Uterus (tissue), 2 donors: ENCODE results near the gene SPOCK1.

Experiments
- POLR2A ChIP-seq, 2 donors: fragments of 450-650 bp; IDR thresholded peaks; one replicate each; pipeline ENCODE4 v1.6.1; 2016; ENCODE audit warnings: antibody characterized with exemption in 2 of 2, mild to moderate bottlenecking in 1 of 2, moderate library complexity in 1 of 2
- TF ChIP-seq, protein P1 (sequence below), 4 experiments: fragments of 200-600 bp in 2 of 4; fragments of 450-650 bp in 2 of 4; sonication (generic) in 2 of 4; IDR thresholded peaks; one replicate each; pipeline ENCODE4 v1.5.1; 2016 to 2019; ENCODE audit warnings: antibody characterized with exemption in 4 of 4, mild to moderate bottlenecking in 2 of 4, moderate library complexity in 1 of 4

DNA sequence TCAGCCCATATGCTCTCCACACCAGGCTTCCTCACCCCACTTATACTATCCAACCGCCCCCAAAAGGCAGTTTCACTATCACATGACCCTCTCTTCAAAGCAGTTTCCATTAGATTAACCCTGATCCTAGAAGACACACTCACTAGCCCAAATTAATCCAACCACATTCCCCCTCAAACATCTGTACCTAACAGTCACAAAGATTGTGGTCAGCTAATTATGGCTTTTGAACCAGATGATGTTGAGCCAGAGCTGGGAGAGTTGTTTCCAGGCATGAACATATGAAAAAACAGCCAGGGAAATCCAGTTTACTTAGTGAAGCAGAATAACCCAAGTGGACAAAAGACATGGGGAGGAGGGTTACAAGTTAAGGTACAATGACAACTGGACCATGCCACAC lies 131.2 kb downstream of the SPOCK1 start:
- TF ChIP-seq, protein P1, sequence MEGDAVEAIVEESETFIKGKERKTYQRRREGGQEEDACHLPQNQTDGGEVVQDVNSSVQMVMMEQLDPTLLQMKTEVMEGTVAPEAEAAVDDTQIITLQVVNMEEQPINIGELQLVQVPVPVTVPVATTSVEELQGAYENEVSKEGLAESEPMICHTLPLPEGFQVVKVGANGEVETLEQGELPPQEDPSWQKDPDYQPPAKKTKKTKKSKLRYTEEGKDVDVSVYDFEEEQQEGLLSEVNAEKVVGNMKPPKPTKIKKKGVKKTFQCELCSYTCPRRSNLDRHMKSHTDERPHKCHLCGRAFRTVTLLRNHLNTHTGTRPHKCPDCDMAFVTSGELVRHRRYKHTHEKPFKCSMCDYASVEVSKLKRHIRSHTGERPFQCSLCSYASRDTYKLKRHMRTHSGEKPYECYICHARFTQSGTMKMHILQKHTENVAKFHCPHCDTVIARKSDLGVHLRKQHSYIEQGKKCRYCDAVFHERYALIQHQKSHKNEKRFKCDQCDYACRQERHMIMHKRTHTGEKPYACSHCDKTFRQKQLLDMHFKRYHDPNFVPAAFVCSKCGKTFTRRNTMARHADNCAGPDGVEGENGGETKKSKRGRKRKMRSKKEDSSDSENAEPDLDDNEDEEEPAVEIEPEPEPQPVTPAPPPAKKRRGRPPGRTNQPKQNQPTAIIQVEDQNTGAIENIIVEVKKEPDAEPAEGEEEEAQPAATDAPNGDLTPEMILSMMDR (IDR thresholded peaks at IDR 0.05) = no peak
- no peak for TF ChIP-seq POLR2A (IDR thresholded peaks at IDR 0.05)
